H9 (cell line): ENCODE data around the gene ZFPM1. TPM values are rescaled to one million over a fixed set of nuclear protein-coding genes. Genes with fewer than 3 reads are reported as not detected.

Experiments
- DNase-seq: peaks from one replicate; pipeline ENCODE4 v3.0.0-alpha.2; 2017
- H2AFZ ChIP-seq: one replicate; pipeline ENCODE4 v1.6.1; 2013; ENCODE audit warnings: mild to moderate bottlenecking, low read length, control low read depth, moderate library complexity
- H2AK5ac ChIP-seq: 2 replicates; pipeline ENCODE4 v1.6.1; 2013; ENCODE audit warnings: low read length, control low read depth, mixed read lengths; ENCODE audit not compliant: insufficient read length
- H2BK120ac ChIP-seq: one replicate; pipeline ENCODE4 v1.6.1; 2013; ENCODE audit warnings: low read depth, mild to moderate bottlenecking, low read length, control low read depth, inconsistent platforms; ENCODE audit not compliant: poor library complexity, severe bottlenecking
- H2BK12ac ChIP-seq: 2 replicates; pipeline ENCODE4 v1.6.1; 2013; ENCODE audit warnings: low read length, control low read depth, mixed read lengths, low read depth; ENCODE audit not compliant: insufficient read length
- H2BK15ac ChIP-seq: 2 replicates; pipeline ENCODE4 v1.6.1; 2013; ENCODE audit warnings: low read depth, low read length, control low read depth
- H2BK20ac ChIP-seq: one replicate; pipeline ENCODE4 v1.6.1; 2013; ENCODE audit warnings: low read depth, mild to moderate bottlenecking, low read length, control low read depth, inconsistent platforms; ENCODE audit not compliant: poor library complexity, severe bottlenecking
- H2BK5ac ChIP-seq: 2 replicates; pipeline ENCODE4 v1.6.1; 2013; ENCODE audit warnings: low read length, control low read depth, mixed read lengths; ENCODE audit not compliant: insufficient read length
- H3K14ac ChIP-seq: 2 replicates; pipeline ENCODE4 v1.6.1; 2013; ENCODE audit warnings: low read length, control low read depth; ENCODE audit not compliant: insufficient read depth
- H3K18ac ChIP-seq: 2 replicates; pipeline ENCODE4 v1.6.1; 2013; ENCODE audit warnings: low read depth, mild to moderate bottlenecking, mixed read lengths, low read length, control low read depth; ENCODE audit not compliant: insufficient read length
- H3K23ac ChIP-seq: 2 replicates; pipeline ENCODE4 v1.6.1; 2013; ENCODE audit warnings: low read length, control low read depth, mixed read lengths, low read depth; ENCODE audit not compliant: insufficient read length
- H3K23me2 ChIP-seq: 2 replicates; pipeline ENCODE4 v1.6.1; 2013; ENCODE audit warnings: low read depth, mild to moderate bottlenecking, mixed read lengths, low read length, control low read depth; ENCODE audit not compliant: insufficient read length, poor library complexity, severe bottlenecking
- H3K27ac ChIP-seq: 2 replicates; pipeline ENCODE4 v1.5.1; 2013; ENCODE audit warnings: low read length, control low read depth, mixed read lengths, low read depth; ENCODE audit not compliant: insufficient read length
- H3K27me3 ChIP-seq: 2 replicates; pipeline ENCODE4 v1.6.1; 2013; ENCODE audit warnings: low read length, control low read depth, inconsistent platforms; ENCODE audit not compliant: insufficient read depth
- H3K4ac ChIP-seq: 2 replicates; pipeline ENCODE4 v1.6.1; 2013; ENCODE audit warnings: low read depth, mild to moderate bottlenecking, control low read depth, inconsistent platforms, low read length, moderate library complexity
- H3K4me1 ChIP-seq: 2 replicates; pipeline ENCODE4 v1.6.1; 2013; ENCODE audit warnings: low read length, control low read depth, inconsistent platforms; ENCODE audit not compliant: insufficient read depth
- H3K4me2 ChIP-seq: 2 replicates; pipeline ENCODE4 v1.6.1; 2013; ENCODE audit warnings: low read length, control low read depth, mixed read lengths; ENCODE audit not compliant: insufficient read length, insufficient read depth
- H3K56ac ChIP-seq: 2 replicates; pipeline ENCODE4 v1.6.1; 2013; ENCODE audit warnings: low read depth, mild to moderate bottlenecking, mixed read lengths, low read length, control low read depth; ENCODE audit not compliant: insufficient read length
- H3K79me1 ChIP-seq: 2 replicates; pipeline ENCODE4 v1.6.1; 2013; ENCODE audit warnings: low read depth, mild to moderate bottlenecking, moderate library complexity, low read length, control low read depth, inconsistent platforms; ENCODE audit not compliant: insufficient read depth, poor library complexity, severe bottlenecking
- H3K79me2 ChIP-seq: 2 replicates; pipeline ENCODE4 v1.6.1; 2013; ENCODE audit warnings: low read length, control low read depth, inconsistent platforms; ENCODE audit not compliant: insufficient read depth
- H3K9ac ChIP-seq: 2 replicates; pipeline ENCODE4 v1.6.1; 2013; ENCODE audit warnings: low read length, control low read depth, mixed read lengths; ENCODE audit not compliant: insufficient read length; ENCODE audit errors: extremely low read depth
- H3K9me3 ChIP-seq: one replicate; pipeline ENCODE4 v1.6.1; 2013; ENCODE audit warnings: low read depth, low read length, inconsistent platforms; ENCODE audit not compliant: control insufficient read depth
- H3T11ph ChIP-seq: one replicate; pipeline ENCODE4 v1.6.1; 2013; ENCODE audit warnings: mild to moderate bottlenecking, low read length, control low read depth, inconsistent platforms
- H4K20me1 ChIP-seq: one replicate; pipeline ENCODE4 v1.6.1; 2013; ENCODE audit not compliant: control insufficient read depth, insufficient read length, insufficient read depth
- H4K5ac ChIP-seq: 2 replicates; pipeline ENCODE4 v1.6.1; 2013; ENCODE audit warnings: low read depth, mild to moderate bottlenecking, mixed read lengths, low read length, control low read depth; ENCODE audit not compliant: insufficient read length
- H4K8ac ChIP-seq: replicated peaks from 2 replicates; pipeline ENCODE4 v1.6.1; 2013; ENCODE audit warnings: low read length, control low read depth, mixed read lengths, low read depth; ENCODE audit not compliant: insufficient read length
- H4K91ac ChIP-seq: 2 replicates; pipeline ENCODE4 v1.6.1; 2013; ENCODE audit warnings: low read depth, mild to moderate bottlenecking, moderate library complexity, mixed read lengths, low read length, control low read depth; ENCODE audit not compliant: insufficient read length
- H3K27ac Mint-ChIP-seq, 3 experiments: 2 replicates in 2 of 3; 3 replicates in 1 of 3; pipeline ENCODE4 v1.8.0; 2020 to 2021; ENCODE audit warnings: mixed read lengths in 3 of 3, mild to moderate bottlenecking in 1 of 3, moderate library complexity in 1 of 3
- H3K27me3 Mint-ChIP-seq: 2 replicates; pipeline ENCODE4 v1.8.0; 2021; ENCODE audit warnings: low read depth, mild to moderate bottlenecking, moderate library complexity, mixed read lengths
- H3K36me3 Mint-ChIP-seq, 3 experiments: 2 replicates in 2 of 3; 3 replicates in 1 of 3; pipeline ENCODE4 v1.8.0; 2020 to 2021; ENCODE audit warnings: low read depth in 3 of 3, mixed read lengths in 3 of 3; ENCODE audit not compliant: insufficient read depth in 1 of 3
- H3K4me1 Mint-ChIP-seq, 2 experiments: 2 replicates each; pipeline ENCODE4 v1.8.0; 2020; ENCODE audit warnings: mixed read lengths in 2 of 2
- H3K4me3 Mint-ChIP-seq, 2 experiments: 2 replicates in 1 of 2; 3 replicates in 1 of 2; pipeline ENCODE4 v1.8.0; 2020 to 2021; ENCODE audit warnings: mild to moderate bottlenecking in 2 of 2, mixed read lengths in 2 of 2, moderate library complexity in 1 of 2
- H3K9me3 Mint-ChIP-seq, 2 experiments: 2 replicates in 1 of 2; 3 replicates in 1 of 2; pipeline ENCODE4 v1.8.0; 2020; ENCODE audit warnings: mild to moderate bottlenecking in 2 of 2, mixed read lengths in 2 of 2, moderate library complexity in 1 of 2
- CTCF ChIP-seq: fragments of 200-600 bp; sonication (generic); conservative IDR thresholded peaks from 3 replicates; pipeline ENCODE4 v1.8.0; 2021; ENCODE audit warnings: antibody characterized with exemption, mild to moderate bottlenecking
- WGBS: extraction: QIAGEN DNeasy Blood & Tissue Kit; methylation state at CpG from one replicate; pipeline ENCODE4 v1.1.7; 2013; ENCODE audit warnings: missing lambda C conversion rate, low lambda C conversion rate, mixed read lengths; ENCODE audit not compliant: insufficient read length; ENCODE audit errors: extremely low coverage; 5-methylcytosine and 5-hydroxymethylcytosine counted together
- total RNA-seq: library from RNA; stranded (reverse); gene quantifications from 2 replicates; pipeline ENCODE4 v1.2.1, GENCODE V29; 2021

The ZFPM1 gene
- total RNA-seq, 1 experiment from 2014 or later: 3.6 TPM

GRCh38 chr16:88472069-88472468, 19.0 kb downstream of the ZFPM1 start:
- Histone ChIP-seq H3K18ac (no peak overlapping the region), H3K79me1 (no peaks in the 10 kb centered on the region), H3K56ac (no peak overlapping the region), H3K9ac (no peak overlapping the region), H4K91ac (no peak overlapping the region), H3K79me2 (no peaks in the 10 kb centered on the region), H3T11ph (no peak overlapping the region), H2AFZ (no peak overlapping the region), H2AK5ac (no peak overlapping the region), H3K23me2 (no peaks in the 10 kb centered on the region), H2BK12ac (no peak overlapping the region), H3K27ac (no peak overlapping the region), H2BK5ac (no peak overlapping the region), H3K9me3 (no peaks in the 10 kb centered on the region), H3K27me3 (no peaks in the 10 kb centered on the region), H4K5ac (no peak overlapping the region), H2BK20ac (no peak overlapping the region), H4K20me1 (no peaks in the 10 kb centered on the region), H2BK120ac (no peak overlapping the region), H3K14ac (no peak overlapping the region), H3K23ac (no peak overlapping the region), H3K4me2 (no peak overlapping the region), H3K4ac (no peak overlapping the region), H4K8ac (no peak overlapping the region), H2BK15ac (no peak overlapping the region), H3K4me1 (no peaks in the 10 kb centered on the region)
- Mint-ChIP-seq H3K27ac (no peak overlapping the region; a peak in 1 of 7 replicates), H3K4me1 (peaks cover 4 to 20% of the 10 kb centered on the region in 2 experiments), H3K9me3 (no peaks in the 10 kb centered on the region), H3K36me3 (no peaks in the 10 kb centered on the region), H3K4me3 (no peak overlapping the region), H3K27me3 (peaks cover 4% of the 10 kb centered on the region)
- no CpG with 5 or more reads among the region's 12 CpGs for WGBS
- no peak for TF ChIP-seq CTCF
- DNase-seq: no peak
